IMR-90 (cell line): ENCODE results near the gene SHISA6.

Source experiments
- CEBPB ChIP-seq: IDR thresholded peaks from 2 replicates; pipeline ENCODE4 v1.6.1; 2012; ENCODE audit warnings: low read depth, low read length, improper control_type of control experiment
- MAFK ChIP-seq: IDR thresholded peaks from 2 replicates; pipeline ENCODE4 v1.6.1; 2012; ENCODE audit warnings: low read depth, low read length, improper control_type of control experiment
- MXI1 ChIP-seq: IDR thresholded peaks from 2 replicates; pipeline ENCODE4 v1.6.1; 2012; ENCODE audit warnings: low read depth, mild to moderate bottlenecking, low read length, moderate library complexity, borderline replicate concordance
- POLR2A ChIP-seq: IDR thresholded peaks from 2 replicates; pipeline ENCODE4 v1.6.1; 2012; ENCODE audit warnings: mild to moderate bottlenecking, low read depth, low read length
- RFX5 ChIP-seq: IDR thresholded peaks from 2 replicates; pipeline ENCODE4 v1.8.0; 2012; ENCODE audit warnings: low read depth, mild to moderate bottlenecking, low read length, moderate library complexity
- SMC3 ChIP-seq: fragments of 150-350 bp; IDR thresholded peaks from 2 replicates; pipeline ENCODE4 v1.6.1; 2016; ENCODE audit warnings: low read depth, mild to moderate bottlenecking, antibody characterized with exemption, low read length, moderate library complexity
- USF2 ChIP-seq: fragments of 150-350 bp; IDR thresholded peaks from 2 replicates; pipeline ENCODE4 v1.6.1; 2017; ENCODE audit warnings: mild to moderate bottlenecking, antibody characterized with exemption, low read length, low read depth
- TF ChIP-seq, protein P1 (sequence below): conservative IDR thresholded peaks from 2 replicates; pipeline ENCODE4 v1.5.1; 2012; ENCODE audit warnings: mild to moderate bottlenecking, low read depth, low read length, improper control_type of control experiment

GRCh38 chr17:11564589-11565380, 323.8 kb downstream of the SHISA6 start:
- TF ChIP-seq, protein P1, sequence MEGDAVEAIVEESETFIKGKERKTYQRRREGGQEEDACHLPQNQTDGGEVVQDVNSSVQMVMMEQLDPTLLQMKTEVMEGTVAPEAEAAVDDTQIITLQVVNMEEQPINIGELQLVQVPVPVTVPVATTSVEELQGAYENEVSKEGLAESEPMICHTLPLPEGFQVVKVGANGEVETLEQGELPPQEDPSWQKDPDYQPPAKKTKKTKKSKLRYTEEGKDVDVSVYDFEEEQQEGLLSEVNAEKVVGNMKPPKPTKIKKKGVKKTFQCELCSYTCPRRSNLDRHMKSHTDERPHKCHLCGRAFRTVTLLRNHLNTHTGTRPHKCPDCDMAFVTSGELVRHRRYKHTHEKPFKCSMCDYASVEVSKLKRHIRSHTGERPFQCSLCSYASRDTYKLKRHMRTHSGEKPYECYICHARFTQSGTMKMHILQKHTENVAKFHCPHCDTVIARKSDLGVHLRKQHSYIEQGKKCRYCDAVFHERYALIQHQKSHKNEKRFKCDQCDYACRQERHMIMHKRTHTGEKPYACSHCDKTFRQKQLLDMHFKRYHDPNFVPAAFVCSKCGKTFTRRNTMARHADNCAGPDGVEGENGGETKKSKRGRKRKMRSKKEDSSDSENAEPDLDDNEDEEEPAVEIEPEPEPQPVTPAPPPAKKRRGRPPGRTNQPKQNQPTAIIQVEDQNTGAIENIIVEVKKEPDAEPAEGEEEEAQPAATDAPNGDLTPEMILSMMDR = no peak
- TF ChIP-seq POLR2A (no peak), MAFK (no peak), SMC3 (no peak), MXI1 (no peak), USF2 (no peak), CEBPB (no peak), RFX5 (no peak)
